Prostate gland (tissue), 2 donors: ENCODE results near the gene USP11. TPM values are rescaled to one million over a fixed set of nuclear protein-coding genes. Genes with fewer than 3 reads are reported as not detected.

Experiments
- DNase-seq: peaks from one replicate; pipeline ENCODE4 v3.0.0-alpha.2; 2019; ENCODE audit warnings: low spot score
- H3K27ac ChIP-seq, 2 donors: fragments of 200-600 bp; sonication (generic); 2 replicates each; pipeline ENCODE4 v1.5.1; 2017 to 2019
- H3K27me3 ChIP-seq: fragments of 200-600 bp; sonication (generic); replicated peaks from 2 replicates; pipeline ENCODE4 v1.5.1; 2019; ENCODE audit not compliant: insufficient read depth
- H3K36me3 ChIP-seq, 2 donors: fragments of 200-600 bp; sonication (generic); 1 replicate in 1 of 2; 2 replicates in 1 of 2; pipeline versions ENCODE4 v1.5.1 to v1.8.1; 2017 to 2019
- H3K4me1 ChIP-seq: fragments of 200-600 bp; sonication (generic); replicated peaks from 2 replicates; pipeline ENCODE4 v1.5.1; 2019
- H3K4me3 ChIP-seq, 2 donors: fragments of 200-600 bp; sonication (generic); 2 replicates each; pipeline ENCODE4 v1.5.1; 2017 to 2019
- H3K9me3 ChIP-seq: fragments of 200-600 bp; sonication (generic); 2 replicates; pipeline ENCODE4 v1.5.1; 2017
- POLR2A ChIP-seq: fragments of 450-650 bp; IDR thresholded peaks from one replicate; pipeline ENCODE4 v1.6.1; 2016; ENCODE audit warnings: antibody characterized with exemption, mild to moderate bottlenecking
- POLR2AphosphoS5 ChIP-seq: sonication (generic); formaldehyde crosslinking; IDR thresholded peaks from one replicate; pipeline ENCODE4 v1.6.1; 2017; ENCODE audit warnings: antibody characterized with exemption
- WGBS: methylation state at CpG from one replicate; pipeline ENCODE4 v1.1.5; 2018; 5-methylcytosine and 5-hydroxymethylcytosine counted together
- intact Hi-C: fragments of 100-400 bp; cut with DNase I; formaldehyde crosslinking; loops from one replicate; pipeline ENCODE4 v1.14.2; 2022
- total RNA-seq, 2 donors: library from RNA; depleted of rRNA; stranded (reverse); fragments of >200 nt; gene quantifications; one replicate each; pipeline ENCODE4 v1.1.0, GENCODE V29; 2016
- TF ChIP-seq, protein P1 (sequence below), 4 experiments: fragments of 200-600 bp in 2 of 4; fragments of 450-650 bp in 2 of 4; sonication (generic) in 2 of 4; IDR thresholded peaks; 1 replicate in 3 of 4; 2 replicates in 1 of 4; pipeline ENCODE4 v1.5.1; 2016 to 2019; ENCODE audit warnings: antibody characterized with exemption in 4 of 4, mild to moderate bottlenecking in 2 of 4, moderate library complexity in 2 of 4

Gene USP11
- total RNA-seq, 2 donors from 2014 or later, result 43.3 to 124 TPM

DNA sequence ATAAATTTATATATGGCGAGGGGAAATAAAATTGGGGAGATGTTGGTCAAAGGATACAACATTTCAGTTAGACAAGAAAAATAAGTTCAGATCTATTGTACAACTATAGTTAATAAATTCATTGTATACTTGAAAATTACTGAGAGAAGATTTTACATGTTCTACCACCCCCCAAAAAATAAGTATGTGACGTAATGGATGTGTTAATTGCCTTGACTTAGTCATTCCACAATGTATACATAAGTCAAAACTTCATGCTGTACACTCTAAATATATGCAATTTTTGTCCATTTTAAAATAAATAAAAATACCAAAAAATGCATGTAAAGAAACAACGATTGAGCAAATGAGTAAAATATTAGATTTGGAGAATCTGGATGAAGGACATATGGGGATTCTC lies 1.8 kb downstream of the USP11 start:
- no peaks in the 10 kb centered on the region for H3K27me3 ChIP-seq
- no peaks in the 10 kb centered on the region for H3K9me3 ChIP-seq
- DNase-seq, result no peak
- peak overlapping the region; percentile 56 for H3K4me3 ChIP-seq
- intact Hi-C loops, result no loop called here
- no peaks in the 10 kb centered on the region for H3K36me3 ChIP-seq
- 39% methylated on average over 3 of the region's 3 CpGs for WGBS
- TF ChIP-seq, protein P1, sequence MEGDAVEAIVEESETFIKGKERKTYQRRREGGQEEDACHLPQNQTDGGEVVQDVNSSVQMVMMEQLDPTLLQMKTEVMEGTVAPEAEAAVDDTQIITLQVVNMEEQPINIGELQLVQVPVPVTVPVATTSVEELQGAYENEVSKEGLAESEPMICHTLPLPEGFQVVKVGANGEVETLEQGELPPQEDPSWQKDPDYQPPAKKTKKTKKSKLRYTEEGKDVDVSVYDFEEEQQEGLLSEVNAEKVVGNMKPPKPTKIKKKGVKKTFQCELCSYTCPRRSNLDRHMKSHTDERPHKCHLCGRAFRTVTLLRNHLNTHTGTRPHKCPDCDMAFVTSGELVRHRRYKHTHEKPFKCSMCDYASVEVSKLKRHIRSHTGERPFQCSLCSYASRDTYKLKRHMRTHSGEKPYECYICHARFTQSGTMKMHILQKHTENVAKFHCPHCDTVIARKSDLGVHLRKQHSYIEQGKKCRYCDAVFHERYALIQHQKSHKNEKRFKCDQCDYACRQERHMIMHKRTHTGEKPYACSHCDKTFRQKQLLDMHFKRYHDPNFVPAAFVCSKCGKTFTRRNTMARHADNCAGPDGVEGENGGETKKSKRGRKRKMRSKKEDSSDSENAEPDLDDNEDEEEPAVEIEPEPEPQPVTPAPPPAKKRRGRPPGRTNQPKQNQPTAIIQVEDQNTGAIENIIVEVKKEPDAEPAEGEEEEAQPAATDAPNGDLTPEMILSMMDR (IDR thresholded peaks at IDR 0.05), result no peak
- no peak for TF ChIP-seq POLR2AphosphoS5
- no peak for TF ChIP-seq POLR2A
- H3K27ac ChIP-seq, result peak overlapping the region; percentile 99 to 100
- H3K4me1 ChIP-seq, result no peaks in the 10 kb centered on the region

DNA sequence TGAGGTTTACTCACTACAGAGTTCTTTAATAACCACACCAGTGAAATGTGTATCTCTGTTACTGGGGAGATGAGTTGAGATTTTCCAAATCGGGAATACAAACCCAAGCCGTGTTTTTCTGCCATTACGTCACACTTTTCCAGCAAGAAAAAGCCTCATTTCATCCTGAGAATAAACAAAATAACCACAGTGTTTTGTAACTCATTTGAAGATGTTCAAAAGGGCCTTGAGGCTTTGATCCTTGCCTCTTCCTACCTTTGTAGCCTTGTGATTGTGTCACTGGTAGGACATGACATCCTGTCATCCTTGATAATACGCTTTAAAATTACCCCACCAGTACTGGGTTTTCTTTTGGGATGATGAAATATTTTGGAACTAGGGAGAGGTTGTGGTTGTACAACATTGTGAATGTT lies 2.9 kb downstream of the USP11 start:
- no peaks in the 10 kb centered on the region for H3K27me3 ChIP-seq
- DNase-seq, result no peak
- no peaks in the 10 kb centered on the region for H3K9me3 ChIP-seq
- H3K4me3 ChIP-seq, result no peak overlapping the region
- intact Hi-C loops, result no loop called here
- no peak overlapping the region for H3K27ac ChIP-seq
- WGBS, result 63% methylated on average over 4 of the region's 4 CpGs
- H3K4me1 ChIP-seq, result no peaks in the 10 kb centered on the region
- TF ChIP-seq POLR2AphosphoS5 (no peak), POLR2A (no peak)
- TF ChIP-seq, protein P1 (IDR thresholded peaks at IDR 0.05), result no peak
- no peaks in the 10 kb centered on the region for H3K36me3 ChIP-seq

DNA sequence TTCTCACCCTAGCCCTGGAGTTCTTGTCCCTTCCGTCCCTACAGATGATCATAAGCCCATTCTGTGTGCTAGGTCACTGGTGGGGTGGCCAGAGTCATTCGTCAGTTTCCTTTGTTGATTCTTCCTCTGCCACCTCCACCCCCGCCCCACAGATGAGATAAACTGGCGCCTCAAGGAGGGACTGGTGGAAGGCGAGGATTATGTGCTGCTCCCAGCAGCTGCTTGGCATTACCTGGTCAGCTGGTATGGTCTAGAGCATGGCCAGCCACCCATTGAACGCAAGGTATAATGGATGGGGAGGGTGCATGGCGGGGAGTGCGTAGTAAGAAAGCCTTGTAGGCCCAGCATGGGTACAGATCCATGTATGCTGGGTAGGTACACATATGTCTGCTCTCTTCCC lies 6.4 kb downstream of the USP11 start:
- Histone ChIP-seq H3K27ac (no peak overlapping the region), H3K36me3 (no peaks in the 10 kb centered on the region), H3K9me3 (no peaks in the 10 kb centered on the region), H3K27me3 (no peaks in the 10 kb centered on the region), H3K4me1 (no peaks in the 10 kb centered on the region), H3K4me3 (no peak overlapping the region)
- DNase-seq, result no peak
- TF ChIP-seq POLR2AphosphoS5 (no peak), POLR2A (no peak)
- TF ChIP-seq, protein P1 (IDR thresholded peaks at IDR 0.05), result no peak
- 91% methylated on average over 6 of the region's 8 CpGs for WGBS
- intact Hi-C loops, result no loop called here

DNA sequence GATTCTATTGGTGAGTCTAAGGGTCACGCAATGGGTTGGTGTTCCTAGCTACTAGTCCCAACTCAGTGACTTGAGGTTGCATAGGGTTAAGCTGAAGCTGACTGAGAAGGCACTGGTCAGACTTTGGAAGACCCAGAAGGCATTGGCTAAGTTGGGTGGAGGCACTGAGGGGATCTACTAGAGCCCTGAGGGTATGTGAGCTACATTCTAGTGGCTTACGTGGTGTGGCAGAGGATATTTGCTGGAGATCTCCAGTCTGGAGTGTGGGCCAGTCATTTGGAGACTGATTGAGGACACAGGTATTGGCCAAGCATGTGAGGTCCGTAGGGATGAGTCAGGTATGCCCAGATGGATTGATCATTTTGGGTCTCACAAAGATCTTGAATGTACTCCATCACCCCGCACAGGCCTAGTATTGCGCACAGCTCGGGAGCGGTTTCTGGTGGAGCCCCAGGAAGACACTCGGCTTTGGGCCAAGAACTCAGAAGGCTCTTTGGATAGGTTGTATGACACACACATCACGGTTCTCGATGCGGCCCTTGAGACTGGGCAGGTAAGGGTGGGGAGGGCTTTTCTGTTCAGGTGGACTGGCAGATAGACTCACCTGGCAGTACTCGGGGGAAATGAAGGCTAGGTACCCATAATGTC lies 7.2 kb downstream of the USP11 start:
- H3K9me3 ChIP-seq, result no peaks in the 10 kb centered on the region
- no peak for DNase-seq
- H3K4me3 ChIP-seq, result no peak overlapping the region
- no peaks in the 10 kb centered on the region for H3K4me1 ChIP-seq
- H3K27ac ChIP-seq, result no peak overlapping the region
- 97% methylated on average over 12 of the region's 12 CpGs for WGBS
- no peak for TF ChIP-seq POLR2A
- no peak for TF ChIP-seq POLR2AphosphoS5
- TF ChIP-seq, protein P1 (IDR thresholded peaks at IDR 0.05), result no peak
- H3K27me3 ChIP-seq, result no peaks in the 10 kb centered on the region
- intact Hi-C loops, result no loop called here
- H3K36me3 ChIP-seq, result no peaks in the 10 kb centered on the region

DNA sequence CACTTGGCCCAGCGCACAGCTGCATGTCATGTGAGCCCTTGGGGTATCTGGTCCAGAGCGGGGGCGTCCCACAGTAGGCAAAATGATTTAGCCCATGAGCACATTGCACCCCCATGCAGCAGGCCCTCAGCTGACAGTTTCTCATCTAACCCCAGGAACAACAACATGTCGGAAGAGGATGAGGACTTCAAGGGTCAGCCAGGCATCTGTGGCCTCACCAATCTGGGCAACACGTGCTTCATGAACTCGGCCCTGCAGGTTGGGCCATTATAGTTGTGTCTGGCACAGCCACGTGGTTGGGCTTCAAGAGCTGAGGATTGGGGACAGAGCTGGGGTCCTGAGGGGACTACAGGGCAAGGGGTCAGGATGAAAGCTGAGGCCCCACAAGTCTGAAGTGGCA lies 7.8 kb downstream of the USP11 start:
- WGBS, result 88% methylated on average over 7 of the region's 7 CpGs
- H3K4me3 ChIP-seq, result no peak overlapping the region
- H3K36me3 ChIP-seq, result no peaks in the 10 kb centered on the region
- no peaks in the 10 kb centered on the region for H3K9me3 ChIP-seq
- no peaks in the 10 kb centered on the region for H3K27me3 ChIP-seq
- H3K27ac ChIP-seq, result no peak overlapping the region
- DNase-seq, result no peak
- TF ChIP-seq POLR2AphosphoS5 (no peak), POLR2A (no peak)
- TF ChIP-seq, protein P1 (IDR thresholded peaks at IDR 0.05), result no peak
- intact Hi-C loops, result no loop called here
- no peaks in the 10 kb centered on the region for H3K4me1 ChIP-seq
